SK-N-SH treated with all-trans-retinoic acid at 6 μM for 48 hours (cell line): ENCODE measurements around the gene MTFR1L.

ENCODE experiments used
- ARNTL ChIP-seq: fragments of 450-650 bp; formaldehyde crosslinking; IDR thresholded peaks from 2 replicates; pipeline ENCODE4 v1.5.0; 2020; ENCODE audit warnings: low read depth, mild to moderate bottlenecking, moderate library complexity, borderline replicate concordance
- CREB5 ChIP-seq: fragments of 250-450 bp; sonication (Bioruptor Pico); IDR thresholded peaks from 2 replicates; pipeline ENCODE4 v1.5.1; 2020; ENCODE audit warnings: low read depth, mild to moderate bottlenecking, moderate library complexity
- PATZ1 ChIP-seq: fragments of 250-450 bp; sonication (Bioruptor Pico); IDR thresholded peaks from 2 replicates; pipeline ENCODE4 v1.8.0; 2020; ENCODE audit warnings: mild to moderate bottlenecking, moderate library complexity, borderline replicate concordance
- POU6F1 ChIP-seq: fragments of 250-450 bp; sonication (Bioruptor Pico); IDR thresholded peaks from 2 replicates; pipeline ENCODE4 v1.8.0; 2021; ENCODE audit warnings: low read depth, mild to moderate bottlenecking, moderate library complexity, borderline replicate concordance
- RARB ChIP-seq: fragments of 250-450 bp; sonication (Bioruptor Pico); IDR thresholded peaks from 2 replicates; pipeline ENCODE4 v1.8.0; 2021; ENCODE audit warnings: mild to moderate bottlenecking, moderate library complexity
- TOX ChIP-seq: fragments of 250-450 bp; sonication (Bioruptor Pico); IDR thresholded peaks from 2 replicates; pipeline ENCODE4 v1.8.0; 2021; ENCODE audit warnings: mild to moderate bottlenecking, moderate library complexity, borderline replicate concordance
- ZFP30 ChIP-seq: fragments of 450-650 bp; formaldehyde crosslinking; IDR thresholded peaks from 2 replicates; pipeline ENCODE4 v1.5.0; 2022; ENCODE audit warnings: mild to moderate bottlenecking, moderate library complexity
- ZNF565 ChIP-seq: fragments of 450-650 bp; formaldehyde crosslinking; conservative IDR thresholded peaks from 2 replicates; pipeline ENCODE4 v1.5.0; 2020; ENCODE audit warnings: low read depth, mild to moderate bottlenecking, moderate library complexity
- ZNF70 ChIP-seq: fragments of 450-650 bp; formaldehyde crosslinking; IDR thresholded peaks from 2 replicates; pipeline ENCODE4 v1.5.0; 2020; ENCODE audit warnings: mild to moderate bottlenecking, moderate library complexity

GRCh38 chr1:25858906-25859789, 39.4 kb downstream of the MTFR1L start, which contains the start of gene AUNIP:
- TF ChIP-seq ARNTL (CRISPR knock-in tag) (no peak), TOX (CRISPR knock-in tag) (no peak), ZNF70 (no peak), CREB5 (CRISPR knock-in tag) (no peak), ZFP30 (CRISPR knock-in tag) (no peak), ZNF565 (CRISPR knock-in tag) (no peak), RARB (CRISPR knock-in tag) (no peak), POU6F1 (no peak), PATZ1 (CRISPR knock-in tag) (no peak)
